CD14-positive monocyte (primary cell): Measurements from ENCODE around the gene UBAP2. TPM values are rescaled to one million over a fixed set of nuclear protein-coding genes. Genes with fewer than 3 reads are reported as not detected.

Experiments used
- DNase-seq, 3 donors: peaks; one replicate each; pipeline ENCODE4 v3.0.0-alpha.2; 2011 to 2022
- H2AFZ ChIP-seq: 2 replicates; pipeline ENCODE4 v1.6.0; 2012; ENCODE audit warnings: mild to moderate bottlenecking, low read depth, low read length, inconsistent platforms; ENCODE audit not compliant: insufficient read depth, poor library complexity, severe bottlenecking
- H3K27ac ChIP-seq, 2 donors: 1 replicate in 1 of 2; 2 replicates in 1 of 2; pipeline ENCODE4 v1.5.1; 2012 to 2013; ENCODE audit warnings: low read length in 2 of 2, control low read depth in 1 of 2, inconsistent platforms in 1 of 2, low read depth in 1 of 2, mild to moderate bottlenecking in 1 of 2
- H3K27me3 ChIP-seq, 2 donors: one replicate each; pipeline versions ENCODE4 v1.6.0 to v1.6.1; 2011 to 2013; ENCODE audit warnings: low read length in 2 of 2; ENCODE audit not compliant: control insufficient read depth in 2 of 2, insufficient read depth in 2 of 2
- H3K36me3 ChIP-seq, 2 donors: replicated peaks in 1 of 2; 1 replicate in 1 of 2; 2 replicates in 1 of 2; pipeline versions ENCODE4 v1.5.1 to v1.6.1; 2012 to 2013; ENCODE audit warnings: low read length in 2 of 2, control low read depth in 1 of 2, inconsistent platforms in 1 of 2, mild to moderate bottlenecking in 1 of 2; ENCODE audit not compliant: insufficient read depth in 2 of 2, control insufficient read depth in 1 of 2
- H3K4me1 ChIP-seq, 2 donors: 1 replicate in 1 of 2; 2 replicates in 1 of 2; pipeline versions ENCODE4 v1.5.1 to v1.6.1; 2012 to 2013; ENCODE audit warnings: low read length in 2 of 2, control low read depth in 1 of 2, inconsistent platforms in 1 of 2, mild to moderate bottlenecking in 1 of 2, moderate library complexity in 1 of 2; ENCODE audit not compliant: insufficient read depth in 2 of 2, control insufficient read depth in 1 of 2
- H3K4me2 ChIP-seq: replicated peaks from 2 replicates; pipeline ENCODE3; 2012; ENCODE audit warnings: low read length, moderate library complexity, mild to moderate bottlenecking; ENCODE audit not compliant: poor library complexity, severe bottlenecking; ENCODE audit errors: extremely low read depth
- H3K4me3 ChIP-seq, 3 experiments: fragments of 200-600 bp in 1 of 3; sonication (generic) in 1 of 3; replicated peaks in 1 of 3; 1 replicate in 2 of 3; 2 replicates in 1 of 3; pipeline ENCODE4 v1.5.1; 2011 to 2013; ENCODE audit warnings: low read length in 3 of 3, mild to moderate bottlenecking in 3 of 3, control low read depth in 2 of 3, low read depth in 2 of 3, inconsistent platforms in 1 of 3, moderate library complexity in 1 of 3
- H3K79me2 ChIP-seq: 2 replicates; pipeline ENCODE4 v1.6.0; 2012; ENCODE audit warnings: mild to moderate bottlenecking, control low read depth, inconsistent platforms, low read length, moderate library complexity; ENCODE audit not compliant: insufficient read depth
- H3K9ac ChIP-seq: 2 replicates; pipeline ENCODE4 v1.6.0; 2017; ENCODE audit warnings: low read length, mild to moderate bottlenecking; ENCODE audit not compliant: insufficient read depth, poor library complexity, severe bottlenecking
- H3K9me3 ChIP-seq, 2 donors: replicated peaks in 1 of 2; 1 replicate in 1 of 2; 2 replicates in 1 of 2; pipeline versions ENCODE4 v1.5.1 to v1.6.1; 2012 to 2013; ENCODE audit warnings: low read length in 2 of 2, control low read depth in 1 of 2; ENCODE audit not compliant: control insufficient read depth in 1 of 2, insufficient read depth in 1 of 2
- H4K20me1 ChIP-seq: 2 replicates; pipeline ENCODE4 v1.6.0; 2012; ENCODE audit warnings: mild to moderate bottlenecking, low read length, control low read depth, moderate library complexity; ENCODE audit not compliant: insufficient read depth
- H3K27ac Mint-ChIP-seq, 7 donors: one replicate each; pipeline ENCODE4 v1.8.0; 2020; ENCODE audit warnings: mild to moderate bottlenecking in 7 of 7, mixed read lengths in 7 of 7, moderate library complexity in 6 of 7, inconsistent platforms in 2 of 7
- H3K27me3 Mint-ChIP-seq, 3 donors: one replicate each; pipeline ENCODE4 v1.8.0; 2021 to 2022; ENCODE audit warnings: low read depth in 3 of 3, mild to moderate bottlenecking in 3 of 3, mixed read lengths in 3 of 3, moderate library complexity in 3 of 3, inconsistent platforms in 1 of 3
- H3K36me3 Mint-ChIP-seq, 2 donors: one replicate each; pipeline ENCODE4 v1.8.0; 2020; ENCODE audit warnings: mixed read lengths in 2 of 2, inconsistent platforms in 1 of 2, mild to moderate bottlenecking in 1 of 2
- H3K4me1 Mint-ChIP-seq: one replicate; pipeline ENCODE4 v1.8.0; 2020; ENCODE audit warnings: mild to moderate bottlenecking, mixed read lengths
- H3K4me3 Mint-ChIP-seq, 2 donors: one replicate each; pipeline ENCODE4 v1.8.0; 2020; ENCODE audit warnings: mild to moderate bottlenecking in 2 of 2, mixed read lengths in 2 of 2, moderate library complexity in 1 of 2
- H3K9me3 Mint-ChIP-seq, 7 donors: one replicate each; pipeline ENCODE4 v1.8.0; 2020 to 2022; ENCODE audit warnings: mixed read lengths in 7 of 7, mild to moderate bottlenecking in 6 of 7, moderate library complexity in 6 of 7, inconsistent platforms in 2 of 7
- CTCF ChIP-seq: fragments of 200-600 bp; IDR thresholded peaks from one replicate; pipeline ENCODE4 v1.8.0; 2022; ENCODE audit warnings: antibody characterized with exemption, mild to moderate bottlenecking
- WGBS: methylation state at CpG from one replicate; pipeline ENCODE4 v1.1.5; 2013; ENCODE audit warnings: missing lambda C conversion rate; ENCODE audit not compliant: insufficient coverage; 5-methylcytosine and 5-hydroxymethylcytosine counted together
- intact Hi-C, 2 donors: fragments of 100-400 bp; cut with micrococcal nuclease; formaldehyde crosslinking; loops; one replicate each; pipeline versions ENCODE4 v1.15.0 to v1.15.1; 2023
- polyA plus RNA-seq, 3 donors: library from polyadenylated mRNA; depleted of rRNA in 1 of 3; unstranded in 2 of 3; stranded (reverse) in 1 of 3; fragments of 300-500 nt in 2 of 3; fragments of >200 nt in 1 of 3; fragmentation: Illumina TruSeq in 2 of 3; gene quantifications; 1 replicate in 2 of 3; 2 replicates in 1 of 3; pipeline ENCODE4 v1.2.3, GENCODE V29; 2012 to 2021

UBAP2 gene
- polyA plus RNA-seq, 3 donors = 4.3 to 13.0 (median 5.7) TPM

- no peaks in the 10 kb centered on the region for H3K9me3 Mint-ChIP-seq
Observed at GRCh38 chr9:34096751-34097150, 48.1 kb upstream of the UBAP2 start.

GRCh38 chr9:34093578-34093977, 44.9 kb upstream of the UBAP2 start:
- no peak overlapping the region for H3K9ac ChIP-seq
- peaks cover 85% of the 10 kb centered on the region for H4K20me1 ChIP-seq
- H3K9me3 Mint-ChIP-seq = no peaks in the 10 kb centered on the region
- no peaks in the 10 kb centered on the region for H3K9me3 ChIP-seq
- no peaks in the 10 kb centered on the region for H3K27me3 ChIP-seq
- DNase-seq = no peak
- no peak for TF ChIP-seq CTCF
- 100% methylated on average over 5 of the region's 5 CpGs for WGBS
- H3K4me1 Mint-ChIP-seq = no peaks in the 10 kb centered on the region
- no peak overlapping the region for H3K4me3 ChIP-seq
- no peaks in the 10 kb centered on the region for H3K4me1 ChIP-seq
- no peak overlapping the region for H2AFZ ChIP-seq
- no peaks in the 10 kb centered on the region for H3K79me2 ChIP-seq
- intact Hi-C loops = no loop called here
- H3K36me3 ChIP-seq = peaks cover 86 to 100% of the 10 kb centered on the region in 2 donors
- peak overlapping the region in 1 of 2 donors; percentile 14 for H3K27ac ChIP-seq
- peaks cover 0 to 1% (median 0%) of the 10 kb centered on the region in 3 donors for H3K27me3 Mint-ChIP-seq
- H3K36me3 Mint-ChIP-seq = peaks cover 85 to 99% of the 10 kb centered on the region in 2 donors
- no peak overlapping the region for H3K27ac Mint-ChIP-seq
- H3K4me3 Mint-ChIP-seq = no peak overlapping the region
- no peak overlapping the region for H3K4me2 ChIP-seq

More at GRCh38 chr9:34096751-34097150, 48.1 kb upstream of the UBAP2 start:
- Mint-ChIP-seq H3K36me3 (peaks cover 60 to 97% of the 10 kb centered on the region in 2 donors), H3K4me1 (no peaks in the 10 kb centered on the region), H3K27me3 (peaks cover 0 to 1% (median 0%) of the 10 kb centered on the region in 3 donors), H3K4me3 (no peak overlapping the region), H3K27ac (no peak overlapping the region)
- H4K20me1 ChIP-seq = peaks cover 83% of the 10 kb centered on the region
- no peak for TF ChIP-seq CTCF
- peaks cover 5% of the 10 kb centered on the region for H3K79me2 ChIP-seq
- DNase-seq = no peak
- H3K9ac ChIP-seq = no peak overlapping the region
- H3K4me1 ChIP-seq = no peaks in the 10 kb centered on the region
- intact Hi-C loops = no loop called here
- H3K36me3 ChIP-seq = peaks cover 81 to 100% of the 10 kb centered on the region in 2 donors
- H2AFZ ChIP-seq = no peak overlapping the region
- H3K9me3 ChIP-seq = no peaks in the 10 kb centered on the region
- 100% methylated on average over 3 of the region's 4 CpGs for WGBS
- H3K4me2 ChIP-seq = no peak overlapping the region
- H3K27ac ChIP-seq = no peak overlapping the region
- no peak overlapping the region for H3K4me3 ChIP-seq
- H3K27me3 ChIP-seq = no peaks in the 10 kb centered on the region
